Activated CD8-positive, alpha-beta memory T cell treated with anti-CD3 and anti-CD28 coated beads, Interleukin-2, amount 50 U/mL, for 24 hours (primary cell): ENCODE results near the gene TNNI3.
"Not testable (repeated sequence)": the region's sequence is repeated elsewhere in the genome, so short reads cannot be mapped to it uniquely, and the experiment has no call there.

Experiments used
- DNase-seq: peaks from one replicate; pipeline ENCODE4 v3.0.0-alpha.2; 2020; ENCODE audit errors: extremely low read depth

TNNI3 gene

DNA sequence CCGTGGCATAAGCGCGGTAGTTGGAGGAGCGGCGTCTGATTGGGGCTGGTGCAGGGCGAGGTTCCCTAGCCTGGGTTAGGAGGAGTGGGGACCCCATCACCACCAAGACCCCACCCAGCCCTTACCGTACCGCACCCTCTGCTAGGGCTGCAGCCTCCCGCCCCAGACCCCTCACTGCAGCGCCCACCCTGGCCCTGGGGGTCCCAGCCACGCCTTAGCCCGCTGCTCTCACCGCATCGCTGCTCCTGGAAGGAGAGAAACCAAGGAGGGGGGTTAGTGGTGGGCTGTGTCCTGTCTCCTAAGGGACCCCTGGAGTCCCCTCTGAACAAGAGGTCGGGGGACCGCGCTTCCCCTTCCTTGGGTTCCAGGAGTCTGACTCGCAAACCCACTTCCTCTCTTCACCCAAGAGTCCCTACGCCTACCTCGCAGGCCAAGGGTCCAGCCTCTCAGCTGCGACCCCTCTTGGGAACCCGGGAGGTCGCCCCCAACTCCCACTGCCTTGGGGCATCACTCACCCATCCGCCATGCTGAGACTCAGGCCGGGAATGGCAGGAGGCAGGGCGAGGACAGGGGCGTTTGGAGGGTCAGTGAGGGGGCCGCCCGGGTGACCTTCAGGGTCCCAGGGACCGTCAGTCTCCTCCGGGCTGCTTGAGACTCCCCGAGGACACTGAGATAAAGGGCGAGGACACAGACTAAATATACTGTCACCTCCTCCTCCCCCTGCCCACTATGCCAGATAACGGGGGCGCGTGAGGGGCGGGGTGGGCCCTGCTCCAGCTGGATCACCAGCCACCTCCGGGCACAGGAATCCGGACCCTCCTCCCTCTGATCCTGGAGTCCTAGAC, at the start of gene TNNI3:
Gene TNNI3 (minus strand): TSS at position 669 of the 845 bp plus-strand sequence. CDS start 143 bp downstream, at position 526.
- DNase-seq, result no peak

DNA sequence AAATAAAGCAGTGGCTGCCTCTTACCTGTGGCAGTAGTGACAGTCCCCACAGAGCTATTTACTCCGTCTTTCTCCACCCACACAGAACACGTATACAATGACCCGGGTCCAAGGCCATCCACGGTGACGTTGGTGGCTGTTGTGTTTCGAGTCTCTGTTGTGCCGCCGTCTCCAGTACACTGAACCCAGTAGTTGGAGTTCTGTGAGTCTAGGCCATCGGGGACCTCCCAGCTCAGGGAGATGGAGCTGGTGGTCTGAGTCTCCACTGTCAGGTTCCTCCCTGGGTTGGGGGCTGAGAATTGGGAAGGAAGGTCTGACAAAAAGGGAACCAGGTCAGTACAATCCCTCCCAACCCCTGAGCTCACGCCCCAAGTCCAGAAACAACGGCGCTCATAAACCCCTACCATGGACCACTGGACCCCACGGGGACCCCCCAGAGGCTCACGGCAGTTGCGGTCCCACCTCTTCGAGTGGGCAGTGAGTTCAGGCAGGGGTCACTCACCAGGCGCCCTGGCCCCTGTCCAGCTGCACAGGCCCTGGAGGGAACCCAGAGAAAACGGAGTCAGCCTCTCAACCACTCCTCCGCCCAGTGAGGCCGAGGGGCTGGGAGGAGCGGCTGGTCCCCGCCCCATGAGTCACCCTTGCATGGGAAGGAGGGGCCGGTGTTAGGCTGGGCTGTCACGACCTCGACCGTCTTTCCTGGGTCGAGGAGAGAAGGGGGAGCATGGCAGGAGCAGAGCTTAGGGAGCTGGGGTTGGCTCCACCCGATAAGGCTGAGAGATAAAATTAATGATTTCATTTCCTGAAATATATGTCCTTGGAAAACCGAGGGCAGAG, 49.4 kb upstream of the TNNI3 start:
- DNase-seq, result no peak

DNA sequence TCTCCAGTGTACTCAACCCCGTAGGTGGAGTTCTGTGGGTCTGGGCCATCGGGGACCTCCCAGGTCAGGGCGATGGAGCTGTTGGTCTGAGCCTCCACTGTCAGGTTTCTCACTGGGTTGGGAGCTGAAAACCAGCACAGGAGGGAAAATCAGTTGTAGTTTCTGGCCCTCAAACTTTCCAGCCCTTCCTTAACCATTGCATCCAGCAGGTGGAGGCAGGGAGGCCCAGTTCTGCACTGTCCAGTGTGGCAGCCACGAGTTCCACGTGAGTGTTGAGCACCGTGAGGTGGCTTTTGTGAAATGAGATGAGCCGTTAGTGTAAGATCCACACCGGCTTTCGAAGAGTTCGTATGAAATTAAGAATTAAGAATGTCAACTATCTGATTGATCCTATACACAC, 44.7 kb upstream of the TNNI3 start:
- DNase-seq, result not testable (repeated sequence)

DNA sequence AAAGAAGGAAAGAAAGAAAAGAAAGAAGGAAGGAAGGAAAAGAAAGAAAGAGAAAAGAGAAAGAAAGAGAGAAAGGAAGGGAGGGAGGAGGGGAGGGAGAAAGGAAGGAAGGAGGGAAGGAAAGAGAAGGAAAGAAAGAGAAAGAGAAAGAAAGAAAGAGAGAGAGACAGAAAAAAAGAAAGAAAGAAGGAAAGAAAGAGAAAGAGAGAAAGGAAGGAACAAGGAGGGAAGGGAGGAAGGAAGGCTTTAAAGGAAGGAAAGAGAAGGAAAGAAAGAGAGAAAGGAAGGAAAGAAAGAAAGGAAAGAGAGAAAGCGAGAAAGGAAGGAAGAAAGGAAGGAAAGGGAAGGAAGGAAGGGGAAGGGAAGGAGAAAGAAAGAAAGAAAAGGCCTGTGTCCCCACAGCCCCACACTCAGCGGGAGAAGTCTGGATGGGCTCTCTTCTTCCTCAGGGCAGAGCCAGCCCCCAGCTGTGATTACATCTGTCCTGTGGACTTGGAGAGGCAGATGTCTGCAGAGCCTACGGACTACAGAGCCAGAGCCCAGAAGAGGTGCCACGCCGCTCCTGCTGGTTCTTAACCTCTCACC, 42.2 kb upstream of the TNNI3 start:
- DNase-seq, result no peak

DNA sequence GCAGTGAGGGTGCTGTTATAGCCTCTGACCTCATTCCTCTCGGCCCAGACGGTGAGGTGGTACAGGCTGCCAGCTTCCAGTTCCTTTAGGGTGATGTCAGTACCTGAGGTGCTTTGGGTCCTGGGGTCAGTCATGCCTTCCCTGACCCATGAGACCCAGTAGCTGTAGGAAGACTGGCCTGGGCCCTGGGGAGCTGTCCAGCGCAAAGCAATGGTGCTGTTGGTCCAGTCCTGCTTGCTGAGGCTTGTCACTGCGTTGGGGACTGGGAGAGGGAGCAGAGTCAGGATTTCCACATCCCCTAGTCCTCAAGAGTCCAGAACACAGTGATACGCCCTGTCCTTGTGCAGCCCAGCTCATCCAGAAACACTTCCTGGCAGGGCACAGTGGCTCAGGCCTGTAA, 41.1 kb upstream of the TNNI3 start:
- DNase-seq, result no peak

DNA sequence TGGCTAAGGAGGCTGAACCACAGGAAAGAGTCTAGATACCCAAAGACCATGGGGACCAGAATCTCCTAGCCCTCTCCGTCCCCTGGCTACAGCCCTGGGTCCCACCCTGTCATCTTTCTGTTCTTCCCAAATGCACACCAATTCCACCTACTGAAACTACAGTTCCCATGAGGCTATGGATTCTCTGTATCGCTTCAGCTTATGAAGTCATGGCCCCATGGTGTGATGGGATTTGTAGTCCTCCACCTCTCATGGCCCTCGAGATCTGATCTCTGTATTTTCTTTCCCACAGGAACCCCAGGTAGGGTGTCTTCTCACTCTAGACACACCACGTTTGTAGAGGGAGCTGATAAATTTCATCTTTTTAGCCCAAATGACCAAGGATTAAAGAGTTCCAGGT, 40.0 kb upstream of the TNNI3 start:
- no peak for DNase-seq

DNA sequence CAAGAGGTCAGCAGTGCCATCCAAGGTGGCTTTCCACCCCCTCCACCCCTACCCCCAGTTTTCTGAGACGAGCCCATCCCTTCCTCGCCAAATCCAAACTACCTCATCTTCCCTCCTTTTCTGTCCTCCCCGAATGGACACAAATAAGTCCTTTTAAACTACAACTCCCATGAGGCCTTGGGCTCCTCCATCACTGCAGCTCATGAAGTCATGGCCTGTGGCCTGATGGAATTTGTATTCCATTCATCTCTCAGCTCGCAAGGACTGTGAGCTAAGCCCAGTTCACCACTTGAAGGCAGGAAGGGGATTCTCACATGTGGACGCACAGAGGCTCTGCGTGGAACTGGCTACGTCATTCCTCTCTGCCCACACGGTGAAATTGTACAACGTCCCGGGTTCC, 39.3 kb upstream of the TNNI3 start:
- no peak for DNase-seq

DNA sequence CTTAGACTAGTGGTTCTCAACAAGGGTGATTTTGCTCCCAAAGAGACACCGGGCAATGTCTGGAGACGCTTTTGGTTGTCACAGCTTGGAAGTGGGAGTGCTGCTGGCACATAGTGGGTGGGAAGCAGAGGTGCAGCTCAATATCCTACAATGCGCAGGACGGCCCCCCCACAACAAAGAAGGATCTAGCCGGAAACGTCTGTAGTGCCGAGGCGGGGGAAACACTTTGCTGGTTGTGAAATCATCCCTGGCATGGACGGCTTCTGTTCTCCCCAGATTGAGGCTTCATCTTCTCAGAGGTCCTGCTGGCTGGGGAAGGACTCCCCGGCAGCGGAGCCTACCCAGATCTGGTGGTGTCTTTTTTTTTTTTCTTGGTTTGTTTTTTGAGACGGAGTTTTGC, 35.9 kb upstream of the TNNI3 start:
- DNase-seq, result no peak

DNA sequence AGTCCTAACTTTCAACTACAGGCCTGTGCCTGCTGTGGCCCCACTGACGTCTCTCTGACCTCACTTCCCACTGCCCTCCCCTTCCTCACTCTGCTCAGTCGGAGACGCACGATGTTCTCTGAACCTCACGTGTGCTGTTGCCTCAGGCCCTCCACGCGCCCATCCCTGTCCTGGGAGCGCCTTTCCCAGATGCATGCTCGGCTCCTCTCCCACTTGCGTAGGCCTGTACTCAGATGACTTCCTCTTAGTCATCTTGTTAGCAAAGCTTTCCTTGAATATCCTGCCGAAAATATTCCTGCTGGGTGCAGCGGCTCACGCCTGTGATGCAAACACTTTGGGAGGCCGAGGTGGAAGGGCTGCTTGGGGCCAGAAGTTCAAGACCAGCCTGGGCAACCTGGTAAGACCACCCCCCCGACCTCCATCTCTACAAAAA, 31.9 kb upstream of the TNNI3 start:
- DNase-seq, result no peak

DNA sequence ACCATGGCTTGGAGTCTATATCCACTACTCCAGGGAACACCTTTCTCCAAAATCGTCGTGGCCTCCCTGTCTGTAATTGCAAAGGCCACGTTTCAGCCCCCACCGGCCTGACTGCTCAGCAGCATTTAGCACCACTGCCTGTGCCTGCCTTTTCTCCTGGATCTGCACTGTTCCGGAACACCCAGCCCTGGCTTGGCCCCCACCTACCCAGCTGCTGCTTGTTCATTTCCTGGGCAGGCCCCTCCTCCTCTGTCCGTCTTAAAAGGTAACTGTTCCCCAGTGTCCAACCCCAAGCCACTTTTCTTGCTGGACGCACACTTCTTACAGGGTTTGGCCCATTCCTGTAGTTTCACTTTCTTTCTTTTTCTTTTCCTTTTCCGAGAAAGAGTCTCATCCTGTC, 31.1 kb upstream of the TNNI3 start:
- no peak for DNase-seq

DNA sequence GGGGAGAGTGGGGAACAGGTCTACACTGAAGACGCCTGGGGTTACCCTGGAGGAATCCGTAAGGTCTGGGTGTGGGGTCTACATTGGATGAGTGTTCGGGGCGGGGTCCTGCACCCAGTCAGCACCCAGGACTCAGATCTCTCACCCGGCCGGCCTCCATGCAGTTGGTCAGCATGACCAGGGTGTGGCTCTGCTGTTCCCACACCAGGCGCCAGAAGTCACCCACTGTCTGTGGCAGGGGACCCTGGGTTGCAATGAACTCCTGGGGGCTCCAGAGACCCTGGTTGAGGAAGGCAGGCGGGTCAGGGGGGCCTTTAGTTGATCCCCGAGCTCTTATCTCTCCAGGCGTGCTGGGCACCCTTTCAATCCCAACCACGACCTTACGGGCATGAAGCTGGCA, 28.5 kb upstream of the TNNI3 start:
- DNase-seq, result no peak

DNA sequence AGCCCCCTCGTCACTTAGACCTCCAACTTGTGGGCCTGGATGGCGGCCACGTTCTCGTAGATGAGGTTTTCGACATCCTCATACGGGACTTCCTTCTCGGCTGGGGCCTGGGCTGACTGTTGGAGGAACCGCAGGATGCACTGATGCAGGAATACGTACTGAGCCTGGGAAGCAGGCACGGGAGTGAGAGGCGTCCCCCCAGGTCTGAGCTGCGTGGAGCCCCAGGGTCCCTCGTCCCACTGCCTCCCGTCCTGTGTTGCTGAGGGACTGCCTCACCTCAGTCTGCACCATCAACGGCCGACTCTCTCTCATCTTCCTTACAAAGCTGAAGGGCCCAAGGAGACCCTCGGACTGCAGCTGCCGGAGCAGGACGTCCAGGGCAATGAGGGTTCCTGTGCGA, 24.2 kb upstream of the TNNI3 start:
- DNase-seq, result no peak

DNA sequence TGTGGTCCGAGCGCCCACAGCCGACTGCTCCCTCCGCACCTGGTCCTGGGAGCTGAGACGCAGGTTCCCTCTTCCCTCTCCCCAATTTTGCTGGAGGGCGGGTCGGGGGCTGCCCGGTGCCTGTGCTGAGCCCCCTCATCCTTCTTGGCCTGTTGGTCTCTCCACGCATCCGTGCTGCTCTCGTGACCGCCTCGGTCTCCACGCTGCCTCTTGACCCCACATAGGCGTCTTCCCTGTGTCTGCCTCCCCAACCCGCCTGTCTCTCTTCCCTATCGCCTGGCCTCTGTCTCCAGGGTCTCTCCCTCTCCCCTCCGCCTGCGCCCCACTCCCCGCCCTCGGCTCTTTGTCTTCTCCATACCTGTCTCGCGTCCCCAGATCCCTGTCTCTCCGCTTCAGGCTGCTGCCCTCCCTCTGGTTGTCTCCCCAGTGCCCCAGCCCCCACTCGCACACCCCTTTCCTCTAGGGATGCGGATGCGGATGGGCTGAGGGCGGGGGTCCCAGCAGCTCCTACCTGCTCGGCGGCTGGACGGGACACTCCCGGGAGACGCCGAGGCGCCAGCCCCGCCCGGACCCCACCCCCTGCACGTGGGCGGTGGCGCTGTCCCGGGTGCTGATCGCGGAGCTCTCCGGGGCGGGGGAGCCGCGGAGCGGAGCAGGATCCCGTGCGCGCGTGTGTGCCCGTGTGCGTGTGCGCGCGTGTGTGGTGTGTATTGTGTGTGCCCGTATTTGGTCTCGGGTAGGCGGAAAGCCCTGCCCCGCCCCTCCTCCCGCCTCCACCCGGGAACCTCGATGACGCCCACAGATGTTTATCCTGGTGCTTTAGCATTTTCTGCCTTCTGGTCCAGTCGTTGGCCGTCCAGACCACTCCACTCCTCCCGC, 22.3 kb upstream of the TNNI3 start, which contains the start of gene SYT5:
Gene SYT5 (minus strand): TSS at position 684 of the 879 bp plus-strand sequence. CDS start 1,248 bp downstream, outside the sequence.
- no peak for DNase-seq

DNA sequence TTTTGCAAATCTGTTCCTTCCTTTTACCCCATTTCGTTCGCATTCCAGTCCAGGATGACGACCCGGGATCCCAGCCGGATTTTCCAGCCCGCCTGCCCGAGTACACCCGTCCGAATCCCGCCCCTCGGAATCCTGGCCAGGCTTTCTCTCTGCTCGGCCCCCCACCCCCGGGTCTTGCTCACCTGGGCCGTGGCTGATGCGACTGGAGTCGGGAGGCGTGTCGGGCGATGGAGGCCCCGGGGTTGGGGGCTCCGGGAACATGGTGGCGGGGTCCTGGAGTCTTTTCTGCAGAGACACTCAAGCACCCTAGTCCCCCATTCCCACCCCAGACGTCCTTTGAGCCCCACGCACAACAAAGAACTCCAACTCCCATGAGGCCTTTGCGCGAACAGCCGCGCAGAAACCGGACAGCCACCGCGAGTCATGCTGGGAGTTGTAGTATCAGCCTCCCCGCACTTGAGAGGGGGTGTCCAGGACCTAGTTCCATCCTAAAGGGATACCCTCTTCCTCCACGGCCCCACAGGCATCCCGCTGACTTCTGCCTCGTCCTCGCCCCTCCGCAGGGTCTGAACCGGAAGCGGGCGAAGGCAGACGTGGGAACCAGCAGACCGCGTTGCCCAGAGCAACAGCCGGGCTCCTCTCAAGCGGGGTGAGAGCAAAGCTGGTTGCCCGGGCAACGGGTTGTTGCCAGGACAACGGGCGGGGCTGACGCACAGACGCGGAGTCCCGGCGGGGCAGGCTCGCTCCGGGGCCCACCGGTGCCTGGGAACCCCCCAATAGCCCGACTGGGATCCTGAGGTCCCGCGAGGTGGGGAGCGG, 21.5 kb upstream of the TNNI3 start:
- DNase-seq, result peak; percentile 82

DNA sequence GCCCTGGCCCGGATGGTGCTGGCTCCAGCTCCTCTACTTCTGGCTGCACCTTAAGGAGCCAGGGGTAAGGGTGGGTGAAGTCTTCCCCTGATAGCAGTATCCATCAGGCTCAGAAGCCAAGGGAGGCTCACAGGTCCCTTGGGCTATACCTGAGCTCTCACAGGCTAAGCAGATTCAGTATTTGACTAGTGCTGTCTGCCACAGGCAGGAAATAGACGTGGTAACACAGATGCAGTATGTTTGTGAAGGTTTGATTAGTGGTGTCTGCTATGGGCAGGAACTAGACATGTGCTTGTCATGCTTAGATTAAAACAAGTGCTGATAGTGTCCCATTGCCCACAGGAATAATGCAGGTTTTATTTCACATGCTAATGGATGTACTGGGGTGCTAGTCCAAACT, 18.5 kb upstream of the TNNI3 start:
- DNase-seq, result no peak

DNA sequence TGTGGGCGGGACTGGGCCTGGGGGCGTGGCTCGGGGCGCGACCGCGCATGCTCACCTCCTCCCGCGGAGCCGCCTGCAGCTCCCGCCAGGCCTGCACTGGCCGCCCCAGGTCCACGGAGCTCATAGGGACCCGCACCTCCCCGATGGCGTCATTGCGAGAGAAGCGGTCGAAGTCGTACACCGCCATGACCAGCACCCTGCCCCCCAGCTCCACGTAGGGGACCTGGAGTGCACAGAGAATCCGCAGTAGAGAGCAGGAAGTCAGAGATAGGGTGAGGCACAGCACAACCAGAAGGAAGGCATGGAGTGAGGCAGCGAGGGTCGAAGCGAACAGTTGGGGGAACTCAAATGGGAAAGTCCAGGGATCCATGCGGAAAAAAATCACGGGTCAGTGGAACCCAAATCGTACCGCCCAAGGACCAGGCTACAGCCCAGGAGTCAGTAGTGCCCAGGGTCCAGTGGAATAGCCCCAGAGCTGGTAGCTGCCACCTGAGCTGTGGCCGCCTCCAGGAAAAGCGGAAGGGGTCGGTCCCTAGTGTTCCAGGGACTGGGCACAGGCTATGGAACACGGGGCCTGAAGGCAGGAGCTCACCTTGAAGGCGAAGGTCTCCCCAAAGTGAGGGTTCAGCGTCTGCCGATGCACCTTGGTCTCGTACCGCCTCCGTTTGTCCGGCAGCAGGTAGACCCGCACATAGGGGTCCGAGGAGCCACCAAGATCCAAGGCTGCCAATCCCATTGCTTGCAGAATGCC, 17.8 kb upstream of the TNNI3 start:
- no peak for DNase-seq

DNA sequence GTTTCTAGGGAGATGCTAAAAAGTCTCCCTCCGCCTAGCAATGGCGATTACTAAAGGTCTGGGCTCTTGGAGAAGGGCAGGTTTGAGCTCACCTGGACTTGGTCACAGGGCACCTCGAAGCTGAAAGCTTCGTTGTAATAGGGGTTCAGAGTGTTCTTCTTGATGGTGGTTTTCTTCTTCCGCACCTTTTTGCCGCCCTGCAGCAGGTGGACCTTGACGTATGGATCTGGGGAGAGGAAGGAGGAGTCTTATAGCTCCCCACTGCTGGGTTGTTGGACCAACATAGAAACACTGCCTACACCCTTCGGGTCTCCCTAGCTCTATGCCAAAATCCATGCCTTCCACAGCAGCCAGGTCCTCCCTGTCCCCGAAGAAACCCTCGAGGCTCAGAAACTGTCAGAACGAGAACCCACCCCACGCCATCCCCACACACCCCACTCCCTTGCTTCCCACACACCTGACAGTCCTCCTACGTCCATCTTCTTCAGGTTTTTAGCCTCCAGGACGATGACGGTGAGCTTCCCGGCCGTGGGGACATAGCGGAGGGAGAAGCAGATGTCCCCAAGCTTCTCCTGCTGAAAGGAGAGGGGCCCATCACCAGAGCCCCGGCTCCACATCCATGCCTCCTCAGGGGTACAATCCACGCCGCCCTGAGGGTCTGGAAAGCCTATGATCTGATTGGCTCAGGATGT, 17.0 kb upstream of the TNNI3 start:
- no peak for DNase-seq

DNA sequence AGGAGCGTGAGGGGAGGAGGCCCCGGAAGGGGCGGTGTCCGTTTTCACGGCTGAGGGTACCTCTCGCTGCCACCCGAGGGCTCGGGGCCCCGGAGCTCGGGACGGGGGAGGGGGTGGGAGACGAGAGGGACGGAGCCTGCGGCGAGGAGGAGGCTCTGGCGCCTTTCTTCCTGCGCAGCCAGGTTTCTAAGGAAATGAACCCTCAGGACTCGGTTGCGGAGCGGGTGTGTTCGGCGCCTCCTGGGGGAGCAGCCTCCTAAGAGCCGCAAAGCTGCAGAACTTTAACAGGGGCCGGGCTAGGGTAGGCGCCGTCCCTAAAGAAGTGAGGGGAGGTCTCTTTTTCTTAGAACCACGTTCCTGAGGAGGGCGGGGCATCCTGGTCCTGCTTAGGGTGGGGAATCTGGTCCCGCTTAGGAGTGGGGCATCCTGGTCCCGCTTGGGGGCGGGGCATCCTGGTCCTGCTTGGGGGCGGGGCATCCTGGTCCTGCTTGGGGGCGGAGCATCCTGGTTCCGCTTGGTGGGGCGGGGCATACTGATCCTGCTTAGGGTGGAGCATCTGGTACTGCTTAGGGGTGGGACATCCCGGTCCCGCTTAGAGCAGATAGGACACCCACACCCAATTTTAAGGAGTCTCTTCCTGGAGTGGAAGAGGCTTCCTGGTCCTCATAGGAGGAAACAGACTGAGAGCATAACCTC, 16.3 kb upstream of the TNNI3 start:
- no peak for DNase-seq
